ENCODE results near the gene SLC39A11. TPM values are rescaled to one million over a fixed set of nuclear protein-coding genes. Genes with fewer than 3 reads are reported as not detected.

SLC39A11 gene
- total RNA-seq, 1 donor from 2014 or later, result 23.2 TPM

DNA sequence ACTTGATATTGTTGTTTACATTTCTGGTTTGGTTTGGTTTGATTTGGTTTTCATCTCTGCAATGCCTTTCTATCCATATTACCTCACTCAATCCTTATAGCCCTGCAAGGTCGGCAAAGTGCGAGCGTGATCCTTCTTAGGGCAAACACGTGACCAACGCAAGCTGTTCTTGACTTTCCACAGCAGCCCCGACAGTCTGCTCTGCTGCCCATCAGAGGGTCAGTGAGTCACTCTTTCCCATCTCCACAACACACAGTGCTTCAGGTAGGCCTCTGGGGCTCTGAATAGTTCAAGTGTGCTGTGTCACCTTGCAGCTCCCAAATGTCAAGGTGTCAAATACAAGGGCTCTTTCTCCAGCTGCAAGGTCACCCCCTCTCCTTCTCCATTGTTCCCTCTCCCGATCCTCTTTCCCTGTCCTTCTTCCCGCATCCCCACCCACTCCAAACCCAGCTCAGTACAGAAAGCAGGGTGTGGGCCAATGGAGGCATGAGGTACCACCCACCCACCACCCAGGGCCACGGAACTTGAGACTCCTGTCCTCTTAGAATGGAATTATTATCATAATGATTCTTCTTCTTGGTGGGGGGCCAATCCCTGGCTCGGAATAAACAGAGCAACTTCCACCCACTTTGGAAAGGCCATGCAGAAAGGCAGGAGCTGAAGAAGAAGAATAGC, 139.7 kb downstream of the SLC39A11 start:
- TF ChIP-seq CTCF (conservative IDR thresholded peaks at IDR 0.05), result no peak
- H3K9me3 Mint-ChIP-seq, result no peaks in the 10 kb centered on the region
- H3K4me1 Mint-ChIP-seq (ENCODE audit: unreplicated experiment), result peaks cover 23% of the 10 kb centered on the region
- no peaks in the 10 kb centered on the region for H3K27me3 Mint-ChIP-seq
- H3K4me3 Mint-ChIP-seq, result no peak overlapping the region
- H3K36me3 Mint-ChIP-seq, result no peaks in the 10 kb centered on the region
- H3K27ac Mint-ChIP-seq, result no peak overlapping the region
- DNase-seq (ENCODE audit: extremely low spot score, unreplicated experiment), result no peak

- no peak for TF ChIP-seq CTCF (conservative IDR thresholded peaks at IDR 0.05)
- DNase-seq (ENCODE audit: extremely low spot score, unreplicated experiment), result no peak
- Mint-ChIP-seq H3K27me3 (no peaks in the 10 kb centered on the region), H3K36me3 (no peaks in the 10 kb centered on the region), H3K4me3 (no peak overlapping the region), H3K4me1 (ENCODE audit: unreplicated experiment) (peaks cover 23% of the 10 kb centered on the region), H3K27ac (no peak overlapping the region), H3K9me3 (no peaks in the 10 kb centered on the region)
These were observed 140.3 kb downstream of the SLC39A11 start for GRCh38 chr17:72952220-72952619.

- H3K4me3 Mint-ChIP-seq, result no peak overlapping the region
- no peaks in the 10 kb centered on the region for H3K9me3 Mint-ChIP-seq
- no peak for TF ChIP-seq CTCF (conservative IDR thresholded peaks at IDR 0.05)
- H3K27me3 Mint-ChIP-seq, result no peaks in the 10 kb centered on the region
- H3K4me1 Mint-ChIP-seq (ENCODE audit: unreplicated experiment), result peaks cover 28% of the 10 kb centered on the region
- DNase-seq (ENCODE audit: extremely low spot score, unreplicated experiment), result no peak
- H3K27ac Mint-ChIP-seq, result no peak overlapping the region
- no peaks in the 10 kb centered on the region for H3K36me3 Mint-ChIP-seq
These were observed 142.1 kb downstream of the SLC39A11 start for GRCh38 chr17:72950242-72950931.

DNA sequence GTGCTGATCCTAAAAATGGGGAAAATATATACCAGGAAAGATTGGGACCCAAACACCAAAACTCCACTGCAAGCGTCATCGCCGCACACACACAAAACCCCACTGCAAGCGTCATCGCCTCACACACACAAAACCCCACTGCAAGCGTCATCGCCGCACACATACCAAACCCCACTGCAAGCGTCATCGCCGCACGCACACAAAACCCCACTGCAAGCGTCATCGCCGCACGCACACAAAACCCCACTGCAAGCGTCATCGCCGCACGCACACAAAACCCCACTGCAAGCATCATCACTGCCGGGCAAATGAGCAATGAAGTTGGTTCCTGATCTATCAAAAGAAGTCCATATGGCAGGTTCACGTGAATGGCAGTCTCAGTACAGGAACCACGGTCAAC, 144.4 kb downstream of the SLC39A11 start:
- H3K4me1 Mint-ChIP-seq (ENCODE audit: unreplicated experiment), result peaks cover 16% of the 10 kb centered on the region
- H3K4me3 Mint-ChIP-seq, result no peak overlapping the region
- H3K27me3 Mint-ChIP-seq, result no peaks in the 10 kb centered on the region
- no peak overlapping the region for H3K27ac Mint-ChIP-seq
- no peak for TF ChIP-seq CTCF (conservative IDR thresholded peaks at IDR 0.05)
- no peak for DNase-seq (ENCODE audit: extremely low spot score, unreplicated experiment)
- H3K36me3 Mint-ChIP-seq, result peaks cover 4% of the 10 kb centered on the region
- H3K9me3 Mint-ChIP-seq, result no peaks in the 10 kb centered on the region

DNA sequence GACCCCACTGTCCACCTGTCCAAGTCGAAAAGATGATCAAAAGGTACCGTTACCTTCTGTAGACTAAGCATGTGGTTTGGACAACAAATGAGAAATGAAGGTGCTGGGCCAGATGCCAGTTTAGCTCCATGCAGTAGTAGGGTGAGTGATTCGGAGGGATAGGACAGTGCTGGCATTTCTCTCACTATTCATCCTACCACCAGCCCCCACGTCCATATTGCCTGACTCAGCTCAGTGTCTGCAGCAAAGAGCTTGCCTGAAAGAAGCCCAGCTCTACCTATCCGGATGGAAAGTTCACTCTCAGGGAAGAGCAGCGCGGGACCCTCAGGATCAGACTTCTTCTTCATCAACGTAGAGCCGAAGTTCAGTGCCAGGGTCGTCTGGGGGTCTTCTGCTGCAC, 145.0 kb downstream of the SLC39A11 start:
- Mint-ChIP-seq H3K36me3 (peaks cover 4% of the 10 kb centered on the region), H3K27ac (no peak overlapping the region), H3K4me1 (ENCODE audit: unreplicated experiment) (peaks cover 11% of the 10 kb centered on the region), H3K4me3 (no peak overlapping the region), H3K27me3 (no peaks in the 10 kb centered on the region), H3K9me3 (no peaks in the 10 kb centered on the region)
- no peak for DNase-seq (ENCODE audit: extremely low spot score, unreplicated experiment)
- no peak for TF ChIP-seq CTCF (conservative IDR thresholded peaks at IDR 0.05)

Data from type B pancreatic cell (in vitro differentiated cells).